Mesothelial cell of epicardium (in vitro differentiated cells): ENCODE results near the gene ELF3. TPM values are rescaled to one million over a fixed set of nuclear protein-coding genes. Genes with fewer than 3 reads are reported as not detected.
"Not testable (repeated sequence)": the region's sequence is repeated elsewhere in the genome, so short reads cannot be mapped to it uniquely, and the experiment has no call there.

Experiments used
- DNase-seq, 2 experiments: peaks; one replicate each; pipeline ENCODE4 v3.0.0; 2021; ENCODE audit warnings: low spot score in 2 of 2; ENCODE audit not compliant: unreplicated experiment in 2 of 2
- H3K27ac Mint-ChIP-seq: 2 replicates; pipeline ENCODE4 v1.8.0; 2021; ENCODE audit warnings: mixed read lengths
- H3K27me3 Mint-ChIP-seq: 2 replicates; pipeline ENCODE4 v1.8.0; 2021; ENCODE audit warnings: low read depth, mixed read lengths
- H3K36me3 Mint-ChIP-seq: 2 replicates; pipeline ENCODE4 v1.8.0; 2021; ENCODE audit warnings: mixed read lengths
- H3K4me1 Mint-ChIP-seq: 2 replicates; pipeline ENCODE4 v1.8.0; 2021; ENCODE audit warnings: mixed read lengths
- H3K4me3 Mint-ChIP-seq: 2 replicates; pipeline ENCODE4 v1.8.0; 2021; ENCODE audit warnings: mild to moderate bottlenecking, moderate library complexity, mixed read lengths
- H3K9me3 Mint-ChIP-seq: 2 replicates; pipeline ENCODE4 v1.8.0; 2021; ENCODE audit warnings: mixed read lengths
- CTCF ChIP-seq: fragments of 200-600 bp; sonication (generic); IDR thresholded peaks from one replicate; pipeline ENCODE4 v1.5.0; 2021; ENCODE audit warnings: antibody characterized with exemption; ENCODE audit not compliant: unreplicated experiment
- microRNA-seq: library from miRNA; unstranded; fragments of <30 nt; microRNA quantifications from one replicate; pipeline ENCODE4 v1.2.0, GENCODE V29; 2021; ENCODE audit warnings: inconsistent platforms, mixed read lengths
- total RNA-seq: library from RNA; stranded (reverse); gene quantifications from 3 replicates; pipeline ENCODE4 v1.2.1, GENCODE V29; 2021

Gene ELF3
- total RNA-seq, 1 donor from 2014 or later: 112 TPM

GRCh38 chr1:202063093-202063492, 52.7 kb downstream of the ELF3 start:
- TF ChIP-seq CTCF: no peak
- Mint-ChIP-seq H3K27ac (no peak overlapping the region), H3K9me3 (no peaks in the 10 kb centered on the region), H3K36me3 (no peaks in the 10 kb centered on the region), H3K4me1 (peaks cover 5% of the 10 kb centered on the region), H3K4me3 (no peak overlapping the region), H3K27me3 (no peaks in the 10 kb centered on the region)
- no peak for DNase-seq

- H3K4me3 Mint-ChIP-seq, H3K27me3 Mint-ChIP-seq, H3K4me1 Mint-ChIP-seq: not testable (repeated sequence)
Observed at GRCh38 chr1:202064889-202065312, 54.5 kb downstream of the ELF3 start.

More at GRCh38 chr1:202064889-202065312, 54.5 kb downstream of the ELF3 start:
- not testable (repeated sequence) for H3K36me3 Mint-ChIP-seq, H3K9me3 Mint-ChIP-seq, DNase-seq, H3K27ac Mint-ChIP-seq

Small RNAs within 50 kb of the gene (microRNA-seq; reads per million reads assigned to microRNA genes)
- gene MIR6740: 0.88 reads per million

Other genes with a start within 250 kb of the ELF3 start
- 80.1 to 87.8 TPM (median 84.9 TPM) in 3 replicates for gene IPO9, start 181.4 kb upstream of the ELF3 start, total RNA-seq
- 8.3 to 11.5 TPM (median 9.8 TPM) in 3 replicates for gene SHISA4, start 121.7 kb upstream of the ELF3 start, total RNA-seq
- gene LMOD1, start 64.0 kb upstream of the ELF3 start, total RNA-seq: 4.8 to 5.6 TPM (median 5.4 TPM) in 3 replicates
- gene TIMM17A, start 55.1 kb upstream of the ELF3 start, total RNA-seq: 42.6 to 46.5 TPM (median 46.3 TPM) in 3 replicates
- 76.6 to 84.3 TPM (median 79.3 TPM) in 3 replicates for gene RNPEP, start 27.9 kb upstream of the ELF3 start, total RNA-seq
- gene GPR37L1, start 112.3 kb downstream of the ELF3 start, total RNA-seq: 0.07 to 0.11 TPM (median 0.09 TPM) in 3 replicates
- 73.9 to 79.6 TPM (median 74.4 TPM) in 3 replicates for gene ARL8A, start 134.2 kb downstream of the ELF3 start, total RNA-seq
- 0.31 to 0.49 TPM (median 0.32 TPM) in 3 replicates for gene PTPN7, start 150.0 kb downstream of the ELF3 start, total RNA-seq
- 3.1 to 4.7 TPM (median 3.1 TPM) in 3 replicates for gene LGR6, start 183.2 kb downstream of the ELF3 start, total RNA-seq